HG02973 (cell line): ENCODE data around the gene IPO9.

Experiments used
- ATAC-seq: cut with Tn5 transposase; IDR thresholded peaks from one replicate; pipeline ENCODE4 v1.9.1; 2021; ENCODE audit warnings: moderate library complexity; ENCODE audit not compliant: unreplicated experiment

The IPO9 gene

GRCh38 chr1:201828820-201829774 lies at the start of gene IPO9:
TSS of gene IPO9 (plus strand) at chr1:201829157. CDS start at chr1:201829210, 53 bp downstream.
- peak; percentile 87 for ATAC-seq

GRCh38 chr1:201779351-201779880 lies 49.5 kb upstream of the IPO9 start:
- ATAC-seq: no peak

GRCh38 chr1:201780952-201781351 lies 48.0 kb upstream of the IPO9 start:
- no peak for ATAC-seq

DNA sequence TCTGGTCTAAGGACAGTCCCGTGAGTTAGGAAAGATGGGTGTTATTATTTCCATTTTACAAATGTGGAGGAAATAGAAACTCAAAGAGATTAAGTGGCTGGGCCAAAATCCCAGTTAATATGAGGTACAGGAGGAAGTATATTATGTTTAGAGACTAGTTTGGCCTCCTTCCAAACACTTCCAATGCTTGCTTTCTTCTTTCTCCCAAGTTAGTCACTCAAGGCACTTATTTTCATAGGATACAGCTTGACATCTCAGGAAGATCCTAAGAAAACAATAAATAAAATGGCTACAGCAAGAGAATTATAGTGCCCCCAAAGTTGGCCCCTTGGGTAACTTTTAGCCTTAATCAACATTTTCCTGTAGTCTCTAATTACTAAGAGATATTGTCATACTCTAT lies 47.5 kb upstream of the IPO9 start:
- ATAC-seq: no peak

- no peak for ATAC-seq
Observed at GRCh38 chr1:201782353-201782752, 46.6 kb upstream of the IPO9 start.

- ATAC-seq: no peak
Observed at GRCh38 chr1:201783058-201783457, 45.9 kb upstream of the IPO9 start.

- ATAC-seq: no peak
Observed at GRCh38 chr1:201783572-201783971, 45.4 kb upstream of the IPO9 start.

DNA sequence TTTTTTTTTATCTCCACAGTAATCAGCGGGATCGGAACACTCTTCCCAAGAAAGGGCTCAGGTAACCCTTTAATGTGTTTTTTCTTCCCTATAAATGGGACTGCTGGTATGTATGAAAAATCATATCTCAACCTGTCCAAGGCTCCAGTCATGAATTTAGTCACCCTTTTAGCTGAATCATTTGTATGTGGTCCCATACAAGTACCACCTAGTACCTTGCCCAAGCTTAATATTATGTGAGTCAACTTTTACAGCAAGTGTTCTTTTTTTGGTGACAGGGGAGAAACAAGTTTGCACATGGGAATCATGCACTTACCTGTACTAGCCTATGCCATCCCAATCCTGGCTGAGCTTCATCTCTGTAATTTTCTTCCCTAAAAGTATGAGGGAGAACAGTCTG lies 43.7 kb upstream of the IPO9 start:
- no peak for ATAC-seq

GRCh38 chr1:201786824-201787223 lies 42.1 kb upstream of the IPO9 start:
- ATAC-seq: no peak

- no peak for ATAC-seq
Observed at GRCh38 chr1:201788296-201788695, 40.7 kb upstream of the IPO9 start.

DNA sequence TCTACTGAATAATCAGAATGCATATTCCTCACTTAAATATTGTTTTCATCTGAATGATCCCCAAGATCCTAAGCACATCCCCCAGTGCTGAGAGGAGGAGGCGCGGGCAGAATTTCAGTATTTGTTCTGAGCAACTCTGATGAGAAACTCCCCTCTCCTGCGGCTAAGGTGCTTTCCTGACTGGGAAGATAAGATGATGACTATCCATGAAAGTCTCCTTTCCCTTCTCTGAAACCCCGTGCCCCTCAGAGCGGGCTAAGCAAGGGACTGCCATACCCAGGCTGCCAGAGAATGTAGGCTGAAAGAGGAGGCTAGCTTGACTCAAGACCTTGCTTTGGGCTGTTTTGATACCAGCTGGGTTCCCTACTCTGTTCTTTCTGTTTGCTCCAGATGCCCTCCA lies 39.7 kb upstream of the IPO9 start:
- ATAC-seq: no peak

DNA sequence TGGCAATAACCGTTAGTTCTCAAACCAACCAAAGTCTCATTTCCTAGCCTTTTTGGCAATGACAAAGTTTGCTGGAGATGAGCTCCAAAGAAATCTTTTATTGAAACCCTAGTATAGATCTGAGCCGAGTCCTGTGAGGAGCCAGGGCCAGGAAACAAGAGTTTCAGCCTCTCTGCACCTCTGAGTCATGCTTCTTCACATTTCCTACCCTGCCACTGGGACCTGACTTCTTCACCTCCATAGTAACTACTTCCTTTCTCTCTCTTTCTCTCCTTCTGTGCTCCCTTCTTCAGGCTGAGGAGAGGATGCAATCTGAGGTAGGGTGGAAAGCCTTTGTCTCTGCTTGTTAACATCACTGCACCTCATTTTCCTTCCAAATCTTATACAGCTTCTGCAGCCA lies 38.7 kb upstream of the IPO9 start:
- ATAC-seq: no peak

GRCh38 chr1:201791051-201791778 lies 37.7 kb upstream of the IPO9 start:
- ATAC-seq: no peak

DNA sequence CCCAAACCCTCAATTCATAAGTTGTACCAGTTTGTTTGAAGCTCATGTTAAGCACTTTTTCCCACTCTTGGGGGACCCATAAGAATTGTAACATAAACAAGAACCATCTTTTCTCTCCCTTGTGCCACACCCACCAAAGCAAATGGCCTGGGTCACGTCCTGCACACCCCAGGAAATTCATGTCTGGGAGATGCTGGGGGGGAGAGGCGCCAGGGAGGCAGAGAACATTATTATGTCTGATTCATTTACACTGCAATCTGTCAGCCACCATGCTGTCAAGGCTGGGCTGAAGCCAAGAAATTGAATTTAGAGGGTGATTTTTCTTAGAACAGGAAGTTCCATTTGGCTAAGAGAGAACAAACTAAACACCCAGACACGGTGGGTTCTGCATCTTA lies 37.2 kb upstream of the IPO9 start:
- ATAC-seq: no peak

DNA sequence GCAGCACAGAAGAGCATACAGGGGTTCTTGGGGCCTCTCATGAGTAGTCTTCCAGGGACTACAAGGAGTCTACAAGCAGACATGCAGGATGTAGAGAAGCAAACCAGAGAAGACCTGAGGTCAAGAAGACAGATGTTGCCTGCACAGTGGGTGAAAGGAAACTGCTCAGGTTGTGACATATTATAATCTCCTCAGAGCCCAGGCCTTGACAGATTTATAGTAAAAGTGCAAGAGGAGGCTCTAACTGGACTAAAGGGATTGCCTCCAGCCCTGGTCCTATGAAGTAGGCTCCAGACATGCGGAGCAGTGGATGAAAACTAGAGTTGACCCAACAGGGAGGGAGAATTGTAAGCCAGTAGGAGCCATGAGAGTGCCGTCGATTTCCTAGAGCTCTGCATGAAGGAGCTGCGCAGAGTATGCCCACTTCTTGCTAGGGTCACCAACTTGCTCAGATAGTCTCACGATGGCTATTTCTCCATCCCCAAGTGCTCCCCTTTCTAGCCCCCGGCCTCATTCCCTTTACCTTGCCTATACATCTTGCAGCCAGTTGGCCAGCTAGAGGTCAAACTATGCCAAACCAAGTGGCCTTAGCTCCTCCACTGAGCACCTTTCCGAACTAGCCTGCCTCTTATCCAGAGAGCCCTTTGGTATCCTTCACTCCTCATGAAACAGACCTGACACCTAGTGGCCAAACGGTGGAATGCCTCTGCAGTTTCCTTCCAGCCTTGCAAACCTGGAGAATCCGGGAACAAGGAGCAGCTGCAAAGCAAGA lies 36.2 kb upstream of the IPO9 start:
- ATAC-seq: no peak

- no peak for ATAC-seq
Observed at GRCh38 chr1:201793306-201793925, 35.5 kb upstream of the IPO9 start.

DNA sequence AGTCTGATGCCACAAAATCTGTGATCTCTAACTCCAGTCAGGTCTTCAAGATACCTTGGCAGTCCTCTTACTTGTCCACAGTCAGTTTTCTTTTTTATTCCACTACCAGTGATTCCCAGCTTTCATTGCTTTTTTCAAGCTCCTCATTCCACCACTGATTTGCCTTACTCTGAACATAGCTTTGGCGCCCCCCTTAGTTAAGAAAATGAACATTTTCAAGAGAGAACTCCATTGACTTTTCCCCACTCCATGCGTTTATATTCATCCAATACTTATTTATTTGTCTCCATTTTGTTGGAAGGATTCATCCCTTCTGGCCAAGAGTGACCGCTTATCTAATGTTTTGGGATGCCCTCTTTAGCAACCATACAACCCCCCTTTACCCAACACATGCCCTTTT lies 33.9 kb upstream of the IPO9 start:
- ATAC-seq: no peak

GRCh38 chr1:201800246-201800645 lies 28.7 kb upstream of the IPO9 start:
- ATAC-seq: no peak

- no peak for ATAC-seq
Observed at GRCh38 chr1:201806801-201807200, 22.2 kb upstream of the IPO9 start.

DNA sequence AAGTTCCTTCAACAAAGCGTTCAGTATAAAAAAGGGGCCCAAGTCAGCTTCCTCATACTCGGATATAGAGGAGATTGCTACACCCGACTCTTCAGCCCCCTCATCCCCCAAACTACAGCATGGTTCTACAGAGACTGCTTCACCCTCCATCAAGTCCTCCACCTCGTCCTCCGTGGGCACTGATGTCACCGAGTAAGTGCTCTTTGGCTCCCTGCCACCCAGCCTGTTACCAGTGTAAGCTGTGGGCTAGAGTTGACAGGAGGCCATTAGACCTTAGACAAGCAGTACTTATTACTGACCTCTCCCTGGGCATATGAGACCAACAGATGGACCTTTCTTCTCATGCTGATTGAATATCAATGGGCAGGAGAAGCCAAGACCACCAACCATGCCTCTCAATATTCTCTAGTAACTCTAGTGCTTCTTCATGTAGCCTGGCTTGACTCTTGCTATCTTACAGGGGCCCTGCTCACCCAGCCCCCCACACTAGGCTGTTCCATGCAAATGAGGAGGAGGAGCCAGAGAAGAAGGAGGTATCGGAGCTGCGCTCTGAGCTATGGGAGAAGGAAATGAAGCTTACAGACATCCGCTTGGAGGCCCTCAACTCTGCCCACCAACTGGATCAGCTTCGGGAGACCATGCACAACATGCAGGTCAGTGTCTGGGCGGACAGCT lies 20.9 kb upstream of the IPO9 start:
- no peak for ATAC-seq
